SU-DHL-6 (cell line): ENCODE data around the gene RFTN1.

Experiments used
- H2AFZ ChIP-seq: fragments of 200-600 bp; sonication (generic); 2 replicates; pipeline ENCODE4 v1.6.1; 2014; ENCODE audit warnings: low read depth, mild to moderate bottlenecking, moderate library complexity, mixed read lengths, antibody characterized with exemption, low read length; ENCODE audit not compliant: severe bottlenecking
- H3F3A ChIP-seq: fragments of 200-600 bp; shearing (Covaris generic); 2 replicates; pipeline ENCODE4 v1.6.0; 2016; ENCODE audit warnings: antibody characterized with exemption, mild to moderate bottlenecking; ENCODE audit not compliant: insufficient read depth
- H3K27ac ChIP-seq: fragments of 200-600 bp; sonication (generic); 2 replicates; pipeline ENCODE4 v1.5.1; 2016; ENCODE audit warnings: low read depth, mild to moderate bottlenecking, low read length, moderate library complexity, mixed read lengths
- H3K27me3 ChIP-seq: fragments of 200-600 bp; sonication (generic), shearing (Covaris generic); 2 replicates; pipeline ENCODE4 v1.6.0; 2014; ENCODE audit warnings: mild to moderate bottlenecking, low read length
- H3K36me3 ChIP-seq: fragments of 200-600 bp; sonication (generic); 2 replicates; pipeline ENCODE4 v1.6.1; 2014; ENCODE audit warnings: mild to moderate bottlenecking, low read length, mixed read lengths
- H3K4me2 ChIP-seq: fragments of 300-600, 200-600 bp; shearing (Covaris generic), sonication (generic); 2 replicates; pipeline ENCODE4 v1.6.0; 2014; ENCODE audit warnings: low read length, low read depth, mild to moderate bottlenecking; ENCODE audit not compliant: poor library complexity, severe bottlenecking
- H3K4me3 ChIP-seq: fragments of 200-600 bp; sonication (generic); 2 replicates; pipeline ENCODE4 v1.5.1; 2014; ENCODE audit warnings: antibody characterized with exemption, low read length, mild to moderate bottlenecking, mixed read lengths; ENCODE audit not compliant: insufficient read depth, poor library complexity, severe bottlenecking
- H3K79me2 ChIP-seq: fragments of 200-600 bp; sonication (generic); 2 replicates; pipeline ENCODE4 v1.6.1; 2014; ENCODE audit warnings: mild to moderate bottlenecking, low read length, moderate library complexity; ENCODE audit not compliant: insufficient read depth
- H3K9ac ChIP-seq: fragments of 200-600 bp; sonication (generic); 2 replicates; pipeline ENCODE4 v1.7.0; 2014; ENCODE audit warnings: mild to moderate bottlenecking, low read length
- H3K9me2 ChIP-seq: fragments of 200-600 bp; sonication (generic); replicated peaks from 2 replicates; pipeline ENCODE4 v1.6.1; 2014; ENCODE audit warnings: low read length; ENCODE audit not compliant: insufficient read depth
- H3K9me3 ChIP-seq: fragments of 200-600 bp; sonication (generic); 2 replicates; pipeline ENCODE4 v1.6.1; 2014; ENCODE audit warnings: low read length, mixed read lengths; ENCODE audit not compliant: insufficient read depth
- H4K20me1 ChIP-seq: fragments of 200-600 bp; sonication (generic); 2 replicates; pipeline ENCODE4 v1.6.1; 2014; ENCODE audit warnings: low read depth, mild to moderate bottlenecking, antibody characterized with exemption, low read length, moderate library complexity, mixed read lengths
- CTCF ChIP-seq: fragments of 200-600 bp; sonication (generic); IDR thresholded peaks from one replicate; pipeline ENCODE4 v1.5.1; 2017; ENCODE audit warnings: antibody characterized with exemption, mild to moderate bottlenecking, low read length, moderate library complexity; ENCODE audit not compliant: insufficient read depth, poor library complexity, severe bottlenecking
- EZH2phosphoT487 ChIP-seq: fragments of 200-600 bp; sonication (generic), shearing (Covaris generic); conservative IDR thresholded peaks from 2 replicates; pipeline ENCODE4 v1.6.1; 2018; ENCODE audit warnings: mild to moderate bottlenecking, antibody characterized with exemption, low read length, moderate library complexity, mixed read lengths

RFTN1 gene

GRCh38 chr3:16289144-16289889 lies 224.2 kb downstream of the RFTN1 start:
- TF ChIP-seq CTCF (no peak), EZH2phosphoT487 (no peak)
- Histone ChIP-seq H3K9me3 (peaks cover 6% of the 10 kb centered on the region; the same call in 1 of the 2 replicates), H3K9me2 (no peaks in the 10 kb centered on the region), H2AFZ (no peak overlapping the region), H3K4me2 (no peak overlapping the region), H4K20me1 (no peaks in the 10 kb centered on the region), H3F3A (no peaks in the 10 kb centered on the region), H3K4me3 (no peak overlapping the region), H3K9ac (no peak overlapping the region), H3K27ac (no peak overlapping the region), H3K79me2 (no peaks in the 10 kb centered on the region), H3K27me3 (no peaks in the 10 kb centered on the region), H3K36me3 (peaks cover 14% of the 10 kb centered on the region)

- H3K9me2 ChIP-seq: no peaks in the 10 kb centered on the region
- H2AFZ ChIP-seq: no peak overlapping the region
- no peak overlapping the region for H3K4me2 ChIP-seq
- H3K9ac ChIP-seq: no peak overlapping the region
- no peaks in the 10 kb centered on the region for H3F3A ChIP-seq
- no peak for TF ChIP-seq CTCF
- no peak for TF ChIP-seq EZH2phosphoT487
- no peaks in the 10 kb centered on the region for H4K20me1 ChIP-seq
- H3K27ac ChIP-seq: no peak overlapping the region
- H3K36me3 ChIP-seq: peaks cover 11% of the 10 kb centered on the region
- H3K9me3 ChIP-seq: peaks cover 4% of the 10 kb centered on the region; the same call in 1 of the 2 replicates
- no peaks in the 10 kb centered on the region for H3K79me2 ChIP-seq
- H3K27me3 ChIP-seq: no peaks in the 10 kb centered on the region
- no peak overlapping the region for H3K4me3 ChIP-seq
Observed at GRCh38 chr3:16288664-16289063, 224.8 kb downstream of the RFTN1 start.

GRCh38 chr3:16286751-16287543 lies 226.6 kb downstream of the RFTN1 start:
- Histone ChIP-seq H3K27me3 (no peaks in the 10 kb centered on the region), H3K79me2 (no peaks in the 10 kb centered on the region), H3K9me2 (no peaks in the 10 kb centered on the region), H3K27ac (no peak overlapping the region), H3K4me2 (no peak overlapping the region), H2AFZ (no peak overlapping the region), H3K9me3 (no peaks in the 10 kb centered on the region), H4K20me1 (no peaks in the 10 kb centered on the region), H3K9ac (no peak overlapping the region), H3K4me3 (no peak overlapping the region), H3K36me3 (no peaks in the 10 kb centered on the region), H3F3A (no peaks in the 10 kb centered on the region)
- TF ChIP-seq EZH2phosphoT487 (no peak), CTCF (no peak)
